AG09319 (cell line): ENCODE measurements around the gene GNG14.

Experiments used
- DNase-seq: peaks from one replicate; pipeline ENCODE4 v3.0.0-alpha.2; 2010; ENCODE audit warnings: low read depth; ENCODE audit errors: extremely low read depth
- TF ChIP-seq, protein P1 (sequence below): IDR thresholded peaks from 2 replicates; pipeline ENCODE4 v1.5.1; 2011; ENCODE audit warnings: low read depth, mild to moderate bottlenecking, inconsistent platforms, low read length, moderate library complexity

The GNG14 gene

GRCh38 chr19:12689012-12689411 is 1.2 kb downstream of the GNG14 start:
- TF ChIP-seq, protein P1, sequence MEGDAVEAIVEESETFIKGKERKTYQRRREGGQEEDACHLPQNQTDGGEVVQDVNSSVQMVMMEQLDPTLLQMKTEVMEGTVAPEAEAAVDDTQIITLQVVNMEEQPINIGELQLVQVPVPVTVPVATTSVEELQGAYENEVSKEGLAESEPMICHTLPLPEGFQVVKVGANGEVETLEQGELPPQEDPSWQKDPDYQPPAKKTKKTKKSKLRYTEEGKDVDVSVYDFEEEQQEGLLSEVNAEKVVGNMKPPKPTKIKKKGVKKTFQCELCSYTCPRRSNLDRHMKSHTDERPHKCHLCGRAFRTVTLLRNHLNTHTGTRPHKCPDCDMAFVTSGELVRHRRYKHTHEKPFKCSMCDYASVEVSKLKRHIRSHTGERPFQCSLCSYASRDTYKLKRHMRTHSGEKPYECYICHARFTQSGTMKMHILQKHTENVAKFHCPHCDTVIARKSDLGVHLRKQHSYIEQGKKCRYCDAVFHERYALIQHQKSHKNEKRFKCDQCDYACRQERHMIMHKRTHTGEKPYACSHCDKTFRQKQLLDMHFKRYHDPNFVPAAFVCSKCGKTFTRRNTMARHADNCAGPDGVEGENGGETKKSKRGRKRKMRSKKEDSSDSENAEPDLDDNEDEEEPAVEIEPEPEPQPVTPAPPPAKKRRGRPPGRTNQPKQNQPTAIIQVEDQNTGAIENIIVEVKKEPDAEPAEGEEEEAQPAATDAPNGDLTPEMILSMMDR = no peak
- DNase-seq = no peak

GRCh38 chr19:12689581-12690216 is 1.9 kb downstream of the GNG14 start:
- DNase-seq = no peak
- TF ChIP-seq, protein P1 = no peak

DNA sequence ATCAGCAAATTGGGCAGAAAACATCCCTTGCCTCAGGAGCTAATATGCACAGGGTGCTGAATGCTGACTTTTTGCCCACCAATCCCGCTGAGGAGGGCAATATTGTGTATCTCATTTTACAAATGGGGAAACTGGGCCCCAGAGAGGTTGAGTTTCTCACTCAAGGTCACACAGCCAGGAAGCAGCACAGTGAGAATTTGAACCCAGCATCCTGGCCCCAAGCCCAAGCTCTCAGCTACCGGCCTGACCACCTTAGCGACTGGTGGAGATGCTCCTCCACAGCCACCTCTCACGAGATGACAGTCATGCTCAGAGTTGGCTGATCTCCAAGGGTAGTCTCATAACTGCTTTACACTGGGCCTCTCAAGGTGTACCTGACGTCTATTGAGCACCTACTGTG is 5.2 kb downstream of the GNG14 start:
- DNase-seq = no peak
- TF ChIP-seq, protein P1 = no peak

- TF ChIP-seq, protein P1 = no peak
- no peak for DNase-seq
Measured at GRCh38 chr19:12694641-12695040, 6.8 kb downstream of the GNG14 start.

DNA sequence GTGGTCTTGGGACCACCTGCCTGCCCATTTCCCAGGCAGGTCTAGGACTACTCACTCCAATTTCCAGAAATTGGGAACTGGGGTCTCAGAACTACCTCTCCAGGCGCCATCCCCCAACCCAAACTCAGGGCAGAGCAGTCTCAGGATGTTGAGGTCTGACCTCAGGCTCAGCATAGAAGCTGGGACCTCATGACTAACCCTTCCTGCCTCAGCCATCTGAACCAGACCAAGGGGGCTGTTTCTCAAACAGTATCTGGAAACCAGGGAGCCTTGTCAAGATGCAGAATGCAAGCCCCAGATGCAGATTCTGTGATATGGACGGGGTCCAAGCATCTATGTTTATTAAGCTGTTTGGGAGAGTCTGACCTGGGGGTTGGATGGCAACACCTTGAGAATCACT is 7.3 kb downstream of the GNG14 start:
- TF ChIP-seq, protein P1 = no peak
- no peak for DNase-seq

DNA sequence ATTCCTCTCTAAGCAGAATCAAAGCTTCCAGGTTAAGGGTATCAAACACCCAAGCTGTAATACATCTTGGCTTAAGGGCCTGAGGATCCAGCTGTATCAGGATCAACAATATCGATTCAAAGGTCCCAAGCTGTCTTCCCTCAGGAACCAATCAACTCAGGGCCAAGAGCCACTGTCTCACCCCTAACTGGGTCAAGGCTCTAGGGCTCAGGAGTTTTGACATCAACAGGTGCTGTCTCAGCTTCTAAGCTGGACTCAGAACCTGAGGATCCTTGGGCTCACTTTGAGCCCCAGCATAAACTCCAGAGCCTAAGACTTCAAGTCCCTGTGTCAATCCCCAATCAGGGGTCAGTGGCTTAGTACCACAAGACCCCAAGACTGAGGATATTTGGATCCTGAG is 7.7 kb downstream of the GNG14 start:
- no peak for DNase-seq
- TF ChIP-seq, protein P1 = no peak

DNA sequence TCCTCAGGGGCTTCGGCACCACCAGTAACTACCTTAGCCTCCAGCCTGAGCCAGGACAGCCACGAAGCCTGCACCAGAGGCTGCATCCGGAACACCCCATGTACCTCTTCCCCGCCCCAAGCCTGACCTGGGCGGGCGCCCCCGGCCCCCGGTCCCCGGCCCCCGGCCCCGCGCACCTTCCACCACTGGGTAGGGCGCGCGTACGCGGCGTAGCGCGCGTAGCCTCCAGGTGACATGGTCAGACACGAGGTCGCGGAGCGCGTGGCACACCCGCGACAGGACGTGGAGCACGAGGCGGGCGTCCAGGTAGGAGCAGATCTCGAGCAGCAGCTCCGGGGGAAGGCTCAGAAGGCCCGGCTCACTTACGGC is 8.2 kb downstream of the GNG14 start:
- no peak for DNase-seq
- TF ChIP-seq, protein P1 = no peak
